GM19463 (cell line): ENCODE data around the gene MYOC.
"Not testable (repeated sequence)": the region's sequence is repeated elsewhere in the genome, so short reads cannot be mapped to it uniquely, and the experiment has no call there.

Source experiments
- ATAC-seq: cut with Tn5 transposase; IDR thresholded peaks from one replicate; pipeline ENCODE4 v1.9.1; 2021; ENCODE audit warnings: mild to moderate bottlenecking, moderate library complexity; ENCODE audit not compliant: unreplicated experiment

Gene MYOC

DNA sequence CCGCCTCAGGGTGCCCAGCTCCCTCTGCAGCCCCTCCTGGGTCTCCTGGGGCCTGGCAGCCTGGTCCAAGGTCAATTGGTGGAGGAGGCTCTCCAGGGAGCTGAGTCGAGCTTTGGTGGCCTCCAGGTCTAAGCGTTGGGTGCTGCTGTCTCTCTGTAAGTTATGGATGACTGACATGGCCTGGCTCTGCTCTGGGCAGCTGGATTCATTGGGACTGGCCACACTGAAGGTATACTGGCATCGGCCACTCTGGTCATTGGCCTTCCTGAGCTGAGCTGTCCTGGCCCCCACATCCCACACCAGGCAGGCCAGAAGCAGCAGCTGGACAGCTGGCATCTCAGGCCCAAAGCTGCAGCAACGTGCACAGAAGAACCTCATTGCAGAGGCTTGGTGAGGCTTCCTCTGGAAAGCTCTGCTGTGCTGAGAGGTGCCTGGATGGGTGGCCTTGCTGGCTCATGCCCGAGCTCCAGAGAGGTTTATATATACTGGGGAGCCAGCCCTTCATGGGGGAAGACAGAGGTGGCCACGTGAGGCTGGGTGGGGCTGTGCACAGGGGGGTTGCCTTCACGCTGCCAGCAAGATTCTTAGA, at the start of gene MYOC:
Gene MYOC (minus strand): TSS at position 455 of the 589 bp plus-strand sequence. CDS start 77 bp downstream, at position 378.
- ATAC-seq: no peak

GRCh38 chr1:171699531-171699930, 47.0 kb upstream of the MYOC start:
- no peak for ATAC-seq

- not testable (repeated sequence) for ATAC-seq
These were observed 43.3 kb upstream of the MYOC start for GRCh38 chr1:171695772-171696171.

- not testable (repeated sequence) for ATAC-seq
These were observed 41.1 kb upstream of the MYOC start for GRCh38 chr1:171693541-171693940.

GRCh38 chr1:171683870-171684269, 31.4 kb upstream of the MYOC start:
- ATAC-seq: no peak

GRCh38 chr1:171680339-171680738, 27.9 kb upstream of the MYOC start:
- ATAC-seq: no peak

GRCh38 chr1:171676823-171677222, 24.3 kb upstream of the MYOC start:
- no peak for ATAC-seq

DNA sequence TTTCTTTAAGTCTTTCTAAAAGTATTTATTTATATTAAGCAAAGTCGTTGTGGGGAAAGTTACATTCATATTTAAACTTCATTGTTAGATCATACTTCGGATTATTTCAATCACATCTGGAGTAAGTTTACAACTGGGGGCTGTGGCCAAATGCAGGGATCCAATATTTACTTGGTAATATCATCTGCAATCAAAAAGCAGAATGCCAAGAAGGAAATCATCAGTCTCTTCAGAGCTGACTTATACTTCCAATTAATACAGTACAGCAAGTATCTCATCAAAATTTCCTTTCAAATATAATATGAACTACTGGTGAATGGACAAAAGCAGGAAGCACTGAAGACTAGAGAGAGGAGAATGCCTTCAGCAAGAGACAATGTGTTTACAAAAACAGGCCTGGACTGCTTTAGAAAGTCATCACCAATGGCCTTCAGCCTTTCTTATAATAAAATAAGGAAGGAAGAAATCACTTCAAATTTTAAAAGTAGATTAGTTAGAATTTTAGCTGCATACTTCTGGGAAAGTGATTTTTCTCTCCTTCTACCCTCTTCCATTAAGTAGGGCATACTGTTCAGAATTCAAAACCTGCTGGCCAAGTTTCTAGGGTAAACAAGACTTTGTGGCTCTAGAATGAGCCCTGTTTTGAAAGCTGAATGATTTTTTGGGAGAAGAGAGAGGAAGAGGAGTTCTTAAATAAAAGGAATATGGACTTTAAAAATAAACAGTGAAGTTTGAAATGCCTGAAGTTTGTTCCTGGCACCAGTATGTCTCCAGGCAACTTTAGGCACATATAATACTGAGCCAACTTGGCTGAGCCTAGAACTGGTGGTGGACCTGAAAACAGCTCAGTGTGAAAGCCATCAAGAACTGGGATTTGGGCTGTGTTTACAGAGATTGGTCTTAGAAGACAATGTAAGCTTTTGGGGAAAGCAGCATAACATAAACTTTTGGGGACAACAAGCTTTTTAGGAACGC, 22.2 kb upstream of the MYOC start:
- ATAC-seq: no peak

- ATAC-seq: no peak
These were observed 18.3 kb upstream of the MYOC start for GRCh38 chr1:171670739-171671138.

DNA sequence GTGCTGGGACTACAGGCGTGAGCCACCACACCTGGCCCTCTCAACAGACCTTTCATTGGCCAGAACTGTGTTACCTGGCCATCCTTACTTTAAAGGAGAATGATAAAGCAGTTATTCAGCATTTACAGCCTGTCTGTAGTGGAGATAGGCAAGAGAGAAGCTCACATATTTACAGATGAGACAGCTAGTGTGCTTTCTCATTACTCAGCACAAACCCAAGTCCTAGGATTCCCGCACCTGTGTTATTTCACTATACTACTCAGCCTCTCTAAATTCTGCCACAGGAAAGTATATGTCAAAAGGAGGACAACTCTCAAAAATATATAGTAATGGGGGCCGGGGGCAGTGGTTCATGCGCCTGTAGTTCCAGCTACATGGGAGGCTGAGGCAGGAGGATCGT, 15.9 kb upstream of the MYOC start:
- ATAC-seq: no peak

GRCh38 chr1:171666114-171666769, 13.8 kb upstream of the MYOC start:
- no peak for ATAC-seq

DNA sequence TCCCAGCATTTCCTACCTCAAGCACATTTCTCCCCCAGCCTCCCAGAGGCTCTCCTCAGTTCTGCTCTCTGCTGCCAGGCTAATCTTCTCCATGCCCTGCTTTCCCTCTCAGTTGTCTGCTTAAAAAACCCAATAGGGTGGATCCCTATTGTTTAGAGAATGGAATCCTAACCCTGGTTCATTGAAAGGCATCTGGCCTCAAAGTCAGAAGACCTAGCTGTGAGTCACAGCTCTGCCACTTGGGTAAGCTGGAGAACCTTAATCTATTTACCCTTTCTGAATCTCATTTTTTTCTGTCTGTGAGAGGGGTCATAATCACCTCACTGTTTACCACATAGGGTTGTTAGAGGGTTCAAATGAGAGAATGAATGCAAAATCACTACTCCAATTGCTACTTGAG, 12.5 kb upstream of the MYOC start:
- ATAC-seq: no peak

- ATAC-seq: no peak
These were observed 11.5 kb upstream of the MYOC start for GRCh38 chr1:171663854-171664575.

DNA sequence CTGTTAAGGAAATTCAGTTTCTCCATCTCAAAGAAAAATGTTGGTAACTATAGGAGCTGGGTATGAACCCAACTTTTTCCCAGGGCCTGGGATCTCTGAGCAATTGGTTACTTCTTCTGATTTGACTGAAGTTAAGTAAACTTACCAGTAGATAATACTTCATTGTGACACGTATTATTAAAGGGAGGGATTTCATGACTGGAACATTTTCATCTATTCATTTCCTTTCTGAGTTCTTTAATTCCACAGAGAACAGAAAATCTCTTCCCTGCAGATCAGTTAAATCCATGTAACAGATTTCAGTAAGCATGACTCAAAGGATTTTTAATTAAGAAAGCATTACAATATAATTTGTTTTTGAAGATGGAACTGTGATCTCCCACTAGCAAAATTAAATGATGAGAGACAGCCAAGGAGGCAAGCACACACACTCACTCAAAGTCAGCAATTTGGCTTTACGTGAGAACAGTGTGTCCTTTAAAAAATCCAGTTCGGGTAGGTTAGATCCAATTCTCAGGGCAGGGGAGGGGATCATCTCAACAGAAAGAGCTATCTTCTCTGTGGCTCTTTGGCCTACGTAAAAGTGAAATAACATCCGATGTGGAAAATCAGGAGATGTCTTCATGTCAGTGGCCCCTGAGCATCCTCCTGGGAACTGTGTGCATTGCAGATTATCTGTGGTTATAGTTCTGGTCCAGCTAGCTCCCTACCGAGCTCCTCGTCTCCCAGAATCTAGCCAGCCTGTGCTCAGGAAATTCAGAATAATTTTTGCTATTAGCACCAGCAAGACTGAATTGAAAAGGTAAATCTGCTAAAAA, 10.8 kb upstream of the MYOC start:
- ATAC-seq: no peak

- no peak for ATAC-seq
These were observed 8.7 kb upstream of the MYOC start for GRCh38 chr1:171661076-171661650.

- not testable (repeated sequence) for ATAC-seq
These were observed 3.7 kb upstream of the MYOC start for GRCh38 chr1:171656206-171656605.

GRCh38 chr1:171655746-171656116, 3.2 kb upstream of the MYOC start:
- ATAC-seq: no peak

GRCh38 chr1:171654942-171655745, 2.7 kb upstream of the MYOC start:
- ATAC-seq: no peak
